Panc1 (cell line): ENCODE results near the gene TIMP3.

Experiments
- CTCF ChIP-seq: fragments of 450-650 bp; IDR thresholded peaks from 2 replicates; pipeline ENCODE4 v1.5.1; 2017; ENCODE audit warnings: mild to moderate bottlenecking
- REST ChIP-seq, 2 experiments: IDR thresholded peaks; 2 replicates each; pipeline ENCODE4 v1.6.1; 2011 to 2012; ENCODE audit warnings: low read depth in 2 of 2, control low read depth in 1 of 2, low read length in 1 of 2, mild to moderate bottlenecking in 1 of 2, moderate library complexity in 1 of 2; ENCODE audit not compliant: insufficient read depth in 1 of 2
- SIN3A ChIP-seq: IDR thresholded peaks from 2 replicates; pipeline ENCODE4 v1.6.1; 2012; ENCODE audit warnings: low read depth, mild to moderate bottlenecking, low read length, moderate library complexity, borderline replicate concordance; ENCODE audit not compliant: insufficient read depth

- no peak for TF ChIP-seq SIN3A
- TF ChIP-seq CTCF = no peak
- TF ChIP-seq REST (IDR thresholded peaks at IDR 0.05; ENCODE audit: insufficient read depth in 1 of 2, low read depth in 2 of 2, low read length in 1 of 2) = no peak
Observed at GRCh38 chr22:32780726-32781310, 20.7 kb upstream of the TIMP3 start.
